IPS-18c (cell line): ENCODE measurements around the gene POMT1.
"Not testable (repeated sequence)": the region's sequence is repeated elsewhere in the genome, so short reads cannot be mapped to it uniquely, and the experiment has no call there.

ENCODE experiments used
- H3K4me3 ChIP-seq: 2 replicates; pipeline ENCODE4 v1.7.0; 2013; ENCODE audit warnings: low read depth, mild to moderate bottlenecking, low read length, moderate library complexity; ENCODE audit not compliant: insufficient read depth
- H3K9me3 ChIP-seq: one replicate; pipeline ENCODE4 v1.6.1; 2013; ENCODE audit warnings: mild to moderate bottlenecking, low read length, moderate library complexity; ENCODE audit not compliant: control insufficient read depth, insufficient read depth

POMT1 gene

DNA sequence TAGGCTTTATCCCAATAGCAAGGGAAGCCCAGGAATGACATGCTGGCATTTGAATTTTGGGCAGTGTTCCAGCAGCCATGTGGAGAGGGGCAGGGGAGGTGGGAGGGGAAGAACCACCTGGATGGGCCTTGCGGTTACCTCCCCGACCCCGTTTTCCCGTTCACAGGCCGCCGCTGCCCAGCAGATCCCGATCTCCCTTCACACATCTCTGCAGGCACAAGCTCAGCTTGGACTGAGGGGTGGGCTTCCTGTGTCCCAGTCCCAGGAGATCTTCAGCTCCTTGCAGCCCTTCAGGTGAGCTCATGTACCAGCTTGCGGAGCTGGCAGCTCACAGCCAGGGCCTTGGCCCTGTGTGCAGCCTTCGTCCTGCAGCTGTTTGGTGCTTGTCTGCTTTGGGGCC, 15.7 kb upstream of the POMT1 start:
- H3K4me3 ChIP-seq: no peak overlapping the region

DNA sequence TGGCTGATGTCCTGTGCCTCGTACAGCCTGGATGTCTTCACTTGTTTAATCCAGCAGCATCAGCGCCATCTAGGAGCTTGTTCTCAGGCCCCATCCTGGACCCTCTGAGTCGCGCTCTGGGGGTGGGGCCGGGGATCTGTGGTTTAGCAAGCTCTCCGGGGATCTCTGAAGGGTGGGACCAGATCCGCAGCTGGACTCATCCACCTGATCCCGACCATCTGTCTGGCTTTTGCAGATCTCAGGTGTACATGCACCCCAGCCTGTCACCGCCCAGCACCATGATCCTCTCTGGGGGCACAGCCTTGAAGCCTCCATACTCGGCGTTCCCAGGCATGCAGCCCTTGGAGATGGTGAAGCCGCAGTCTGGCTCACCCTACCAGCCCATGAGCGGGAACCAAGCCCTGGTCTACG, 15.1 kb upstream of the POMT1 start:
- Histone ChIP-seq H3K4me3 (no peak overlapping the region), H3K9me3 (no peaks in the 10 kb centered on the region)

More for the DNA sequence above, 15.7 kb upstream of the POMT1 start:
- H3K9me3 ChIP-seq: no peaks in the 10 kb centered on the region

DNA sequence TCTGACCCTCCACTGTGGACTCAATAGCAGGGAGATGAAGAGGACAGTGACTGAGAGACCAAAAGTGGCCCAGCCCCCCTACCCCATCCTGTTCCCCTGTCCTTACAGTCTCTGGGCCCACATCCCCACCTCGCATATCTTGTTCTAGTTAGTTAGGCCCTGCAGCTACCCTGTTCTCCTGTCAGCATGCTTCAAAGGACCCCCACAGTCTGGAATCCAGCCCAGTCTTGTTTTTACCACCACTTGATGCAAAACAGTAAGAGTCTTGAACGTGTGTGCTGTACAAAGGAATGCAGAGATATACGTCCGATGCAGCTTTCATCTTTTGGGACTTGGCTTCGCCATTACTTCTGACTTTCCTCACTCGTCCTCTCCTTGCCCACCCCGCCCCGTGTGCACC, 12.2 kb upstream of the POMT1 start:
- peaks cover 3% of the 10 kb centered on the region for H3K9me3 ChIP-seq
- no peak overlapping the region for H3K4me3 ChIP-seq

DNA sequence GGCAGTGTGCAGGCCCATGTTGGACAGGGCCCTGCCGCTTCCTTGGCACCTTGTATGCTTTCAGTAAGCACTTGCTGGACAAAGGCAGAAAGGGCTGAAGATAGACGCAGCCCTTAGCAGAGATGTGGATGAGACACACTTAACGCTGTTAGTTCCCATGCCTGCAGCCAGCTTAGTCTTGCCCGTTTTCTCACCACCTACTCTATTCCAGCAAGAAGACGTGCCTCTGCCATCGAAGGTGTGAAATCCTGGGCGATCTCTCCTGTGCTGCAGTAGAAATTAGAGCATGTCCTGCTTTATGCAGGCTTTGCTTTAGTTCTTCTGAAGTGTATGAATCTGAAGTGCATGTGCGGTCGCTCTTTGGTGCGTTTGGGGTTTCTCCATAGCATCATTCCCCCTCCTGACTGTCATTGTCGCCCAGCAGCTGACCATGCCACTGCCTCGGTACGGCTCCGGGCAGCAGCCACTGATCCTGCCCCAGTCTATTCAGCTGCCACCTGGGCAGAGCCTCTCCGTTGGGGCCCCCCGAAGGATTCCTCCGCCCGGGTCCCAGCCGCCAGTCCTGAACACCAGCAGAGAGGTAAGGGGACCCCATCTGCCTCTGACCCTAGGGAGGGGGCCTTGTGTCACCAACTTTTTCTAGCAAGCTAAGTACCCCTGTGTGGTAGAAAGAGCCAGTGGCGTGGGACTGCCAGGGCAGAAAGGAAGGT, 11.6 kb upstream of the POMT1 start:
- no peak overlapping the region for H3K4me3 ChIP-seq
- H3K9me3 ChIP-seq: peaks cover 3% of the 10 kb centered on the region

DNA sequence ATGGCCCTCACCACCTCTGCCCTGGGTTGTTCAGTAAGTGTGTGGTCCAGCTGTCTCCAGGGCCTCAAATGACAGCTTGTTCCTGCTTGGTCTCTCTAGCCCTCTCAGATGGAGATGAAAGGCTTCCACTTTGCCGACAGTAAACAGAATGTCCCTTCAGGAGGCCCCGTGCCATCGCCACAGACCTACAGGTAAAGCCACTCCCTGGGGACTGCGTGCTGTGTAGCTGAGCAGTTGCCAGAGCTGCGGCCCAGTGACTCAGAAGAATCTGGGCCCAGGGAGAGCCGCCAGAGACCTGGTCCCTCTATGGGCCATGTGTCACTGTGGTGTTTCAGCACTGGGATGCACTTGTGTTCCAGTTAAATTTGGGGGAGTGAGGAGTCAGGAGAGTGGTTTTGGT, 10.6 kb upstream of the POMT1 start:
- Histone ChIP-seq H3K9me3 (peaks cover 3% of the 10 kb centered on the region), H3K4me3 (no peak overlapping the region)

DNA sequence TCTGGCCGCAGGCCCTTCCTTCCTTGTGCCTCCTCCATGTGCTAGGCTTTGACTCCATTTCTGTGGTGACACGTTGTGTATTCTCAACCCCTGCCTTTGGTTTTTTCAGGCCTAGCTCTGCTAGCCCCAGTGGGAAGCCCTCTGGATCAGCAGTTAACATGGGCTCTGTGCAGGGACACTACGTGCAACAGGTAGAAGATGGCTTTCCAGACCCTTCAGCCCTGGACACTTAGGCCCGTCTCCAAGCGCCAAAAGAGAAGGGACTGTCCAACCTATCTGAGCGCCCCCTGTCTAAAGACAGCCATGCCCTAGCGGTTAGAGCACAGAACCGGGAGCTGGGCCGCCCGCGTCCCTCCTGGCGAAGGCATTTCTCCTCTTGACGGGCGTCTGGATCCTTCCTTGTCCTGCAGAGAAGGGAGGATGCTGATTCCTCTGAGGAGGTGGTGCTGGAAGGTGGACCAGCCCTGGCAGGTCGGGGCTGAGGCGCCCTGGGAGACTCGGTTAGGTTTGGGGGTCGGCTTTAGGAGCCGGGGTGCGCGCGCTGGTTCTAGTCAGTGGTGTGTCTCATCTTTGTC, 8.3 kb upstream of the POMT1 start:
- Histone ChIP-seq H3K9me3 (peaks cover 3% of the 10 kb centered on the region), H3K4me3 (no peak overlapping the region)

DNA sequence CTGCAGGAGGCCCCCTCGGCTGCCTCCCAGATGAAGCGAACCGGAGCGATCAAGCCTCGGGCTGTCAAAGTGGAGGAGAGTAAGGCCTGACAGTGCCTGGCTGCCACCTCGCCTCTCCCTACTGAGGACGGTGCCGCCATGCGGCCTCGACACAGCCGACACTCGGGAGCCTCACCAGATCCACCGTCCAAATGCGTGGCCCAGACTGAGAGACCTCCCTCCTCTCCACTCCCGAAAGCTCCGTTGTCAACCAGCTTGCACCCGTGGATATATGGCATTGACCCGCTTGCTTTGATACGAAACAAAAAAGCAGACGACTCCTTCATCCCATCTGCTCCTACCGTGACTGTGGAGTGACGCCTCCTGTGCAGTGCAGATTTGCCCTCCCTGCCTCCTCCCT, 6.9 kb upstream of the POMT1 start:
- peaks cover 3% of the 10 kb centered on the region for H3K9me3 ChIP-seq
- no peak overlapping the region for H3K4me3 ChIP-seq

DNA sequence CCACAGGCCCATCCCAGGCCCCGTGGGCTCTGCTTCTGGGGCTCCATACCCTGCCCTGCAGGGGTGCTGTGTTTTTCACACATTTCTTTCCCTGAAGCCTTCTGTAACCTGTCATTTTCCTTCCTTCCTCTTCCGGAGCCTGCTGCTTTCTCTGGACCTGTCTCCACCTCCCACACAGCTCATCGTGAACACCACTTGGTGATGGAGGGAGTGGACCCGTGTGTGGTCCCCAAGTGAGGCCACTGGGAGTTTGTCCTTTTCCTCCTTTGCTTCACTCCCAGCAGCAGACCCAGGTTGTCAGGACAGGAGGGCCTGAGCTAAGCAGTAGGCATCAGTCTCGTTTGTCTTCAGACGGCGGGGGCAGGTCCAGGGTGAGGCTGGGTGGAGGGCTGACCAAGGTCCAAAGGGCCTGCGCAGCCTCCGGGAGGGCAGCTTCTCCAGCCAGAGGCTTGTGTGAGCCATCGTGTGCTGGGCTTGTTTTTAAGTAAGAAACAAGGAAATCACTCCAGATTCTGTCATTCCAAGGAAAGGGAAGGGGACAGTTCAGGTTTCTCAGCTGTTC, 5.8 kb upstream of the POMT1 start:
- peaks cover 3% of the 10 kb centered on the region for H3K9me3 ChIP-seq
- no peak overlapping the region for H3K4me3 ChIP-seq

DNA sequence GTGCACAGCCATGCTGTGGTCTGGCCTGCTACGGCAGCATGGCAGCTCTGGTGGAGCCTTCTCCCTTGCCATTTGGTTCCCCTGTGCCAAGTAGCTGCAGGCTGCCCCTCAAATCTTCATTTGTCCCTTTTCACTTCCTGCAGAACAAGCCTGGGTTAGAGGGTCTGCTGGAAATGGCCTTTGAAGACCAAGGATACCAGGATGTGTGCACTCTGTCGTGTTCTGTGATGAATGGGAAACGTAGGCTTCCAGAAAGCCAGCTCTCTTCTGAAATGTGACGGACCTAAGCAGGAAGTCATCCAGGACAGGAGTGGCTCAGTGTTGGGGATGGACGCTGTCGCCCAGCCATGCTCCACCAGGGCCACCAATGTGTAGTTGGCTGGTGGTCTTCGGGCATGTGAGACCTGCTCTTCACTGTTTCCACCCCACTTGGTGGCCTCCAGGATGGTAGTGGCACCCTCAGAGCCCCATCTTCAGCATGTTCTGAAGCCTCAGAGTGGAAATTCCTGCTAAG, 3.4 kb upstream of the POMT1 start:
- Histone ChIP-seq H3K9me3 (no peaks in the 10 kb centered on the region), H3K4me3 (no peak overlapping the region)

DNA sequence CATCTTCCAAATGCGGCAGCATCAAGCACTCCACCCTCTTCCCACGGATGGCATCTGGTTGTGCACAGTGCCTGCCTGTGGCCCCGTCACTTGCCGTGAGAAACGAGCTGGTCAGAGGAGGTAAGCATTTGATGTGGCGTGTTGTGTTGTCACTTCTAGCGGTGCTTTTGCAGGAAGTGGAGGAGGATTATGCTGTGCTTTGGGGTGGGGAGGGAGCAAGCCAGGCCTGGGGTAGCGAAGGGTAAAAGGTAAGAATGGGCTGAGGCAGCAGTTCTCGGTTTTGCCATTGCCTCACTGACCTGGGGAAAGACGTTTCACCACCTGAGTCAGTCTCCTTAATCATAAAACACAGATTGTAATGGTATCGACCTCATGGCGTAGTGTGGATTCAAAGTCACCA, 2.3 kb upstream of the POMT1 start:
- Histone ChIP-seq H3K9me3 (no peaks in the 10 kb centered on the region), H3K4me3 (no peak overlapping the region)

DNA sequence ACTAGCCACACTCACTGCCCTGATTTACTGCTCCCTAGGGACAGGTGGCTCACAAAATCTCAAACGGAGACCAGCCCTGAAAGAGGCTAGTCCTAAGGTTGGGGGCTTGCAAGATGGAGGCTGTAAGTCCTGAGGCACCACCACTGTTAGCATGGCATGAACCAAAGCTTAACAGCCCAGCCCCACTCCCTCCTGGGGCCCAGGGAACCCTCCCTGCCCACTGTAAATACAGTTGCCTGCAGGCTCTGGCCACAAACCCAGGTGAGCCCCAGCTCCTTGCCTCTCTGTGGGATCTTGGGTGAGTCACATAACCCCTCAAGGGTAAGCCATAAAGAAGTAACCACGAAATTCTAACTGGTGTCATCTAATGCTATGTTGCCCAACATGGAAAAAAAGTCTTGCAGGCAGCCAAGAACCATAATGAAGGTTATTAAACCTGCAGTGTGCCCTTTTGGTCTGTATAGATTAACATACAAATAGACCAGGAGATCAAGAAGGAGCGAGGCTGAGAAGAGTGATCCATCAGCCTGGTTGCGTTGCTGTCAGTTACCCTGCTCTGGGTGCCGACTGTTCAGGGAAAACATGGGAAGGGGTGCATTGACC, 1.7 kb upstream of the POMT1 start:
- Histone ChIP-seq H3K4me3 (no peak overlapping the region), H3K9me3 (no peaks in the 10 kb centered on the region)

DNA sequence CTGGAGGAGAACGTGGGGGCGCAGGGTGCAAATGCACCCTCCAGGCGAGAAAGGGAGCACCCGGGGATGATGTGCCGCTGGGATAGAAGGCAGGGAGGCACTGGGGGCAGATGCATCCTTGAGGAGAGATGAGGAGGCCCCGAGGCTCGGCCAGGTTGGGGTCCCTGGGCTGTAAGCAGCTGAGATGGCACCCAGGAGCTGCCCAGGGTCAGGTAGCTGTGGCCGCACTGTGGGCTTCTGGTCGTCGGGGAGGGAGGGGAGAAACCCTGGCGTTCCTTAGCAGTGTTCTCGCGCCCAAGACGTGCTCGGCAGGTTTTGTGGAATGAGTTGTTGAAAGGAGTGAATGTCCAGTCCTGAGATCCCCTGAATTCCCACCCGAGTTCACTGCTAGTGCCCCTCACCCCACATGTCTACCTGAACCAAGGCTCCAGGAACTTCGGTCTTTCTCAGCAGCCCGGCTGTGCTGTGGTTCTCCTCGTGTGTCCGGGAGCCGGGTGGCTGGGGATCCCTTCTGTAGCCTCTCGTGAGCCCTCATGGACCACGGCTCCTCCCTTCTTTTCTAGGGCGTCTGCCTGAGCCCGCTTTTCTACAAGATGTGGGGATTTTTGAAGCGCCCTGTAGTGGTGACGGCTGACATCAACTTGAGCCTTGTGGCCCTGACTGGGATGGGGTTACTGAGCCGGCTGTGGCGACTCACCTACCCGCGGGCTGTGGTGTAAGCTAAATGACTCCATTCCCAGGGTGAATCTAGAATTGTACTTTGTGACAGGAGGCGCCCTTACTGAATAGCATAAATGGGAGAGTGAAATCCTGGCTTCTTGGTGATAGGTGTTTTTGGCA, 1.1 kb downstream of the POMT1 start:
- Histone ChIP-seq H3K4me3 (peak overlapping the region; percentile 94), H3K9me3 (no peaks in the 10 kb centered on the region)

DNA sequence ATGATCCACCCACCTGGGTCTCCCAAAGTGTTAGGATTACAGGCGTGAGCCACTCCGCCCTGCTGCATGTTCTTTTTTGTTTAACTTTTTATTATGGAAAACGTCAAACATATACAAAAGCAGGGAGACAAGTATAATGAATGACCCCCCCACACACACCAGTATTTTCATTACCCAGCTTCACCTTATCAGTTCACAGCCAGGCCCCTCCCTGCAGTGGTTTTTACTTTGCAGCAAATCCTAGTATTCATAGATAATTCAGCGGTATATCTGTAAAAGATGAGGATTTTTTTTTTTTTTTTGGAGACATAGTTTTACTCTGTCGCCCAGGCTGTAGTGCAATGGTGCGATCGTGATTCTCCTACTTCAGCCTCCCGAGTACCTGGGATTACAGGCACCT, 2.3 kb downstream of the POMT1 start:
- Histone ChIP-seq H3K4me3 (no peak overlapping the region), H3K9me3 (no peaks in the 10 kb centered on the region)

DNA sequence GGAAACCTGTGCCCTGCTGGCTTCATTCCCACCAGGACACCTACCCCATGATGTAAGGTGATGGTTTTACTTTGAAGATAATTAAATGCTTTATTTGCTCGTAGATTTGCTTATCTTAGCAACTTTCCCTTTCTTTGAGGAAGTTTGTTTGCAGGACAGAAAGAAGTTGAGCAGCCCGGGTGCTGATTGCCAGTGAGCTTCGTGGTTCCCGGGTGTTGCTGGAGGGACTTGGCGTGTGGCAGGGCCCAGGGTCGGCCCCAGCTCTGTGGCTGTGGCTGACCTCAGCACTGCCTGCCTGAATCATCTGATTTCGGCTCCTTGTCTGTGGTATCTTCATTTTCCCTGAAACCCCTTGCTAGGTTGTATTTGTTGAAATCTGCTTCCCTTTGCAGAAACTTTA, 8.7 kb downstream of the POMT1 start:
- H3K4me3 ChIP-seq: no peak overlapping the region
- no peaks in the 10 kb centered on the region for H3K9me3 ChIP-seq

DNA sequence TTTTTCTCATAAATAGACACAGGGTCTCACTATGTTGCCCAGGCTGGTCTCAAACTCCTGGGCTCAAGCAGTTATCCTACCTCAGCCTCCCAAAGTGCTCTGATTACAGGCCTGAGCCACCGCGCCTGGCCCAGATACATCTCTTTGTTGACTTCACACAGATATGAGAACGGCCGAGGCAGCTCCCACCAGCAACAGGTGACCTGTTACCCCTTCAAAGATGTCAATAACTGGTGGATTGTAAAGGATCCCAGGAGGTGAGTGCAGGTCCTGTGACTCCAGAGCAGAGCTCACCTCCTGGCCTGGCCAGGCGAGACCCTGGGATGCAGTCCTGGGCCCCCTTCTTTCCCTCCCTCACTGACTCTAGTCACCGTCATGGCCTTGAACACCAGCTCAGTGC, 9.2 kb downstream of the POMT1 start:
- Histone ChIP-seq H3K4me3 (no peak overlapping the region), H3K9me3 (no peaks in the 10 kb centered on the region)

DNA sequence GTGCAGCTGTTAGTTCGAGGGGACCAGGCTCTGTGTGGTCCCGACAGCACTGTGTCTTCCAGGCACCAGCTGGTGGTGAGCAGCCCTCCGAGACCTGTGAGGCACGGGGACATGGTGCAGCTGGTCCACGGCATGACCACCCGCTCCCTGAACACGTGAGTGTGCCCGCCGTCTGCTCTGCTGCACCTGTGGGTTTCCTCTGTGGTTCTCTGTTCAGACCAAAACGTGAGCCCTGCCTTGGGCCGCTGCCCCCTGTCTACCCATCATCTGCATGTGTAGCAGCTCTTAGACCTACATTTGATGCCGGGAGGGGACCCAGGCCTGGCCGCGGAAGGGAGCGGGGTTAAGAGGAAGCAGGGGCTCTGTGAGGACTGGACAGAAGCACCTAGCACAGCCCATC, 10.5 kb downstream of the POMT1 start:
- H3K9me3 ChIP-seq: no peaks in the 10 kb centered on the region
- no peak overlapping the region for H3K4me3 ChIP-seq

DNA sequence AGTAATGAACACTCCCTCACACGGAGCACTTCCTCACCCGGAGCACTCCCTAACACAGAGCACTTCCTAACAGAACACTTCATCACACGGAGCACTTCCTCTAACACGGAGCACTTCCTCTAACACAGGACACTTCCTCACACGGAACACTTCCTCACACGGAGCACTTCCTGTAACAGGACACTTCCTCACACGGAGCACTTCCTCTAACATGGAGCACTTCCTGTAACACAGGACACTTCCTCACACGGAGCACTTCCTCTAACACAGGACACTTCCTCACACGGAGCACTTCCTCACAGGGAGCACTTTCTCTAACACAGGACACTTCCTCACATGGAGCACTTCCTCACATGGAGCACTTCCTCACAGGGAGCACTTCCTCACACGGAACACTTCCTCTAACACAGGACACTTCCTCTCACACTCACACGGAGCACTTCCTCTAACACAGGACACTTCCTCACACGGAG, 12.9 kb downstream of the POMT1 start:
- H3K4me3 ChIP-seq, H3K9me3 ChIP-seq: not testable (repeated sequence)
